Activated CD4-positive, alpha-beta T cell treated with anti-CD3 and anti-CD28 coated beads, Interleukin-2, amount 50 U/mL, for 24 hours (primary cell): ENCODE data around the gene GLYATL1.

Source experiments
- DNase-seq, 2 donors: peaks; one replicate each; pipeline ENCODE4 v3.0.0-alpha.2; 2020; ENCODE audit warnings: low read depth in 1 of 2, low spot score in 1 of 2

The GLYATL1 gene, protein sequence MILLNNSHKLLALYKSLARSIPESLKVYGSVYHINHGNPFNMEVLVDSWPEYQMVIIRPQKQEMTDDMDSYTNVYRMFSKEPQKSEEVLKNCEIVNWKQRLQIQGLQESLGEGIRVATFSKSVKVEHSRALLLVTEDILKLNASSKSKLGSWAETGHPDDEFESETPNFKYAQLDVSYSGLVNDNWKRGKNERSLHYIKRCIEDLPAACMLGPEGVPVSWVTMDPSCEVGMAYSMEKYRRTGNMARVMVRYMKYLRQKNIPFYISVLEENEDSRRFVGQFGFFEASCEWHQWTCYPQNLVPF

GRCh38 chr11:58939277-58939676 is at the start of gene GLYATL1:
TSS of gene GLYATL1 (plus strand) at chr11:58939488. CDS start at chr11:58947088, 7,600 bp downstream.
- no peak for DNase-seq

DNA sequence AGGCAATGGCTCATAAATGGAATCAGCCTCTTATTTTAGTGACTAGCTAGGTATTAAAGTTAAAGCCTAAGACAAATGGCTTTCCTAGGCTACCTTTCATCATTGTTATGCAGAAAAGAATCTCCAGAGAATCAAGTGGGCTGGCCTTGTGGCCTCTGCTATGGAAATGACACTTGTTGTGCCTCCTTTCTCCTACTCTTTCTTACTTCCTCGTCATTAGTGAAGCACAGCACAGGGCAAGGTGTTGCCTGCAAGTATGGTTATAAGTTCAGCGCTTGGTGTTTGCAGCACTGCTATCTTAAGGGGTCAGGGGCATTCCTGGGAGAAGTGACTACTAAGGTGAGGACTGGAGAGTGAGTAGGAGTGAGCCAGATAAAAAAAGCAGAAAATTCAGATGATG is 45.4 kb upstream of the GLYATL1 start:
- no peak for DNase-seq

- DNase-seq = no peak
These were observed 41.2 kb upstream of the GLYATL1 start for GRCh38 chr11:58898106-58898505.

DNA sequence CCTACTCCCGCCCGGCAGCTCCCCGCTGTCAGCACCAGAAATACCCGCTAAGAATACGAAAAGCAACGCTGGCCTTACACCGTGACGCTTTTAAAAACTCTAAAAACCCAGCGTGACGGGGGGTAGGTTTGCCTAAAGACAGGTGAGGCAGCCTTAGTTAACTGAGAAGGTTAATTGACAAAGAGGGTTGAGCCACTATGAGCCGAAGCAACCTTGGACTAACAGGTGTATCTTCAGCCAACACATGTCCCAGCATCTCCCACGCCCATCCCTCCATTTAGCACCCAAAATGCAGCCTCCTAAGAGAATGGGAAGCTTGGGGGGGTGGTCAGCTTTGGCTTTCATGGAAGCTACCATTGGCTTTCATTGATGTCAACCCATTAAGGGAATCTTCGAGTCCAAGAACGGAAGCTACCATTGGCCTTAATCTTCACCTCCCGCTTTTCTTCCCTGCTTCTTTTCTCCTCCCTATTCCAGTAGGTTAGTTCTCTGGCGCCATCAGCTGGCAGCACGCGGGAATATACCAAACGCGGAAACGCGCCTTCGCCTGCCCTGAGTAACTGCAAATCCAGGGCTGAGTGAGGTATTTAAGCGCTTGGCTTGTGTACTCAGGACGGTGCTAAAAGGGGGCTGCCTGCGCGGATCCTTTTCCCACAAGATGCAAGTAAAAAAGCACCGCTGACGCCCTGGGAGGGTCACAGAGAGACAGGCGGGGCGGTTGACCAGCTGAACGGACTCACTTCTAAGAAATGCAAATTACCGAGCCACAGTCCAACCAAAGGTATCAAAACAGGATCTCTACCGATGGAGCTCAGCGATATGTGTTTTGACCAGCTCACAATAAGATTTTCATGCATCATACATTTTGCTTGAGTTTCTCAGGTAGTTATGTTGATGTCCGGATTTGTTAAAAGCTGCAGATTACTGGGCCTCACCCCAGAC is 38.5 kb upstream of the GLYATL1 start:
- no peak for DNase-seq

- no peak for DNase-seq
These were observed 36.4 kb upstream of the GLYATL1 start for GRCh38 chr11:58902881-58903280.

DNA sequence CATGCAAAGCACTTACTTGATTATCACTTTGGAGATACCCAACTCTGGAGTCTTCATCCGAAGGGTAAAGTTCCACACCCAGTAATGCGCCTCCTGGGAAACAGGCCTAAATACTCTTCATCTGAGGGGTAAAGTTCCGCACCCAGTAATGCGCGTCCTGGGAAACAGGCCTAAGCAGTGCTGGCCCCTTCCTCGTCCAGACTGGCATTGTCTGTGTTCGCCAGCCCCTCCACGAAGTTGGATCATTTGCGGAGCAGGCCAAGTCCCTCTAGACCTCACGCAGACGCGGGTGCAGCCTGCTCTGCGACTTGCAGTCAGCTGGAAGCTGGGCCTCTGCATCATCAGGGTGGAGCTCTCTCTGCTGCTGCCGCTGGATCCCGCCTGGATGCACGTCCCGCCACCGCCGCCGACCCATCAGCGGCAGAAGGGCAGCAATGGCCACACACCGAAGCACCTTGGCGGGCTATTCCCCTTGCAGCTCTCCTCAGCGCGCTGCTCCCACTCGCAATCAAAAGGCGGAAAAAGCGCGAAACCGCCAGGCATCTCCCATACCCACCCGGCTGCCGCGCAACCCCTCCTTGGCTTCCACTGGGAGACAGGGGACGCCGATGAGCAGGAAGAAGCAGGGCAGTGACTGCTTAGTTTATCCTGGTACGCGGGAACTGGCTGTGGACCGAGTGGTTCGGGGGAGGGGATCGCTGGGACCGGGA is 34.1 kb upstream of the GLYATL1 start:
- no peak for DNase-seq

DNA sequence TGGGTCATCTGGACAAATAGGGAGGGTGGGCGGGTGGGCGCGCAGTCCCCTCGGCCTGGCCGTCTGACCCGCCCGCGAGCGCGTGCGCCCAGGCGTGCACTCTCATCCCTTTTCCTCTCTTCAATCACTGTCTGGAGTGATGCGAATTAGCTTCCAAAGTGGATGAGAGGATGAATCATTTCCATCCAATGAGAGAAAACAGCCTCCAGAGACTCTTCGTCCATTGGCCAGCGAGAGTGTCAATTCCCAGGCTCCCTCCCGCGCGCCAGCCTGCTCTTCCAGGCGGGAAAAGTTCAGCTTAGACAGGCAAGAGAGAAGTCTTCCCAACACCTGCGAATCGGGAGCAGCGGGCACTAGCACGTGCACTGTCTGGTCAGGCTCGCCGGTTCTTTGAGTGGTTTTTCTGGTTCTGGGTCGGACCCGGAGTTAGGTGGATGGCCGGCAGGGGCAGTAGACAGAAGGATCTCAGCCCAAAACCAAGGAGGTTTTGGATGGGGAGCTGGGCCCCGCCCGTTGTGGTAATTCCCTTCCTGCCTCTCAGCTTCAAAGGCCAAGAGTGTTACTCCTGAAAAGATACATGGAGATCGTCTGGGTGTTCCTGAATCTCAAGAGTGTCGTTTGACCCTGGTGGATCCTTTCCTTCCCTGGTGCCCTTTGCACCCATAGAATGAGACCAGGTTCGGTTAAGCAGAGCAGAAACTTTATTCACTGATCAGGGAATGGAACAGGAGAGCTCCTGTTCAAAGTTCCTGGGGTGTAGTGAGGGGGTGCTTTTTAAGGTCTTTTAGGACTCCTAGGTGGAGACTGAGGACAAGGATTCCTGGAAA is 33.4 kb upstream of the GLYATL1 start:
- DNase-seq = no peak

DNA sequence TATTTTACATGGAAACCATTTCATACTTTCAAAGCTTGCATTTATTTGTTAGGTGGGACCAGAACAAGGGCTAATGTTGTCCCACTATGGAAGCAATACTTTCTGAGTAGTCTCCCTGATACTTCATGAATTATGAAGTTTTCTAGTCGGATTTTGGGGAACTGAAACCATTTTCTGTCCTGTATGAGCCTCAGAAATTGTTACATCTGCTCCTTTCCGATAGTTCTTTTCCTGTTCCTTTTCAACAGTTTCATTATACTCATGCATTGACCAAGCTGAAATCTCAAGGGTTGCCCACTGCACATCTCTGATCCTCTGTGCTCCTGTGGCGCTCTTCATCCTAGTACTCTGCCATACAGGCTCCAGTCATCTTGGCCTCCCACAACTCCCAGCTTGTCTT is 31.5 kb upstream of the GLYATL1 start:
- DNase-seq = no peak

DNA sequence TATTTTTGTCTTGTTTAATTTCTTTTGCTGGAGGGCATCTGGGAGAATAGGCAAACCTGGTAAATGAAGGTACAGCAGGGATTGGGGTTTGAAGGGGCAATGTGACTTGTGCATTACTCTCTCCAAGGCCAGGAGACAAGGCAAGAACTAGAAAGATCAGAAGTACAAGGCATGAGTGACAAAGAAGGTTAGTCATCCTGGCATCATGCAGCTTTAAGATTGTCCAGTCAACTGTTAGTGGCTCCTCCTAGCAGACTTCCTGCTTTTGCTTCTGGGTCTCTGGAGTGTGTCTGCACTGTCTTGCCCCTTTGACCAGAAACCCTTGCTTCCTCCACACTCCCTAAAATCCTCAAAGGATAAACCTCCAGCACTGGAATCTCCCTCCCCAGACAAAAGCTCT is 27.2 kb upstream of the GLYATL1 start:
- no peak for DNase-seq

- no peak for DNase-seq
These were observed 25.6 kb upstream of the GLYATL1 start for GRCh38 chr11:58913685-58914084.

GRCh38 chr11:58914821-58915543 is 24.3 kb upstream of the GLYATL1 start:
- DNase-seq = no peak

- DNase-seq = no peak
These were observed 22.7 kb upstream of the GLYATL1 start for GRCh38 chr11:58916637-58917036.

DNA sequence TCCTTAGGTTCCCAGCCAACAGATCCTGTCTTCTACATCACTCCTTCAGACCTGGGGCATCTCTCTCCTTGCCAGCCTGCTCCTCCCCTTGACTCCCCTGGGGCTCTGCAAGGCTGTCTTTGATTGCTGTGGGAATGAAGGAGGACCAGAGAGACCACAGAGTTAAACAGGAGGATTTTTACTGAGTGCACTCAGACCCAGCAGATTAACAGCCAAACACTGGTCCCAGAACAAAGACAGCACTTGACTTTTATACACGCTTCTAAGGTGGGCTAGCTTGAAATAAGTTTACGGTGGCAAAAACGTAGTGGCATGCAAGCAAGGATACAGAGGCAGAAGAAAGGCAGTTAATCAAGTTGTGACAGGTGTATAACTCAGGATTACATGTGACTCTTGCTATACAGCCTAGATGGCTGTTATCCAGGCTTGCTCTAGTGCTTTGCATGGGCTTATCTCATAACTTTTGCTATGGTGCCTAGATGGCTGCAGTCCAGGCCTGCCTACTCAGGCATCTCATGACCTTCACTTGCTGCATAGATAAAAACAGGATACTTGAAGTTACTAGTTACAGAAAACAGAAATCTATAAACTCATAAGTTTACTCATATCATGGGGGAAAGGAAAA is 22.0 kb upstream of the GLYATL1 start:
- no peak for DNase-seq

GRCh38 chr11:58919561-58919960 is 19.7 kb upstream of the GLYATL1 start:
- no peak for DNase-seq

DNA sequence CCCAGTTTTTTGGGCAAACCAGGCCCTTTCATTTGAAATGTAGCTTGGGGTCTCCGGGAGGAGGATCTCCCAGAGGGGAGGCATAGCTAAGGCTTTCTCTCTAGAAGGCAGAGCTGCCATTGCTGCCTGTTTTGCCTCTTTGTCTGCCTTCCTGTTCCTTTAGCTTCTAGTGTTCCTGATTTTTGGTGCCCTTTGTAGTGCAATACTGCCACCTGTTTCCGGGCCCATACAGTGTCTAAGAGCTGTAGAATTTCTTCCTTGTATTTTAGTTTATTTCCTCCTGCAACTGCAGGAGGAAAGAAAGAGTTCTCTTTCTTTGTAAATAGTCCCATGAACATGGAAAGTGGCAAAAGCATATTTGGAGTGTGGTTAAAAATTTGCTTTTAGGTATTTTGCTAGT is 19.3 kb upstream of the GLYATL1 start:
- no peak for DNase-seq

DNA sequence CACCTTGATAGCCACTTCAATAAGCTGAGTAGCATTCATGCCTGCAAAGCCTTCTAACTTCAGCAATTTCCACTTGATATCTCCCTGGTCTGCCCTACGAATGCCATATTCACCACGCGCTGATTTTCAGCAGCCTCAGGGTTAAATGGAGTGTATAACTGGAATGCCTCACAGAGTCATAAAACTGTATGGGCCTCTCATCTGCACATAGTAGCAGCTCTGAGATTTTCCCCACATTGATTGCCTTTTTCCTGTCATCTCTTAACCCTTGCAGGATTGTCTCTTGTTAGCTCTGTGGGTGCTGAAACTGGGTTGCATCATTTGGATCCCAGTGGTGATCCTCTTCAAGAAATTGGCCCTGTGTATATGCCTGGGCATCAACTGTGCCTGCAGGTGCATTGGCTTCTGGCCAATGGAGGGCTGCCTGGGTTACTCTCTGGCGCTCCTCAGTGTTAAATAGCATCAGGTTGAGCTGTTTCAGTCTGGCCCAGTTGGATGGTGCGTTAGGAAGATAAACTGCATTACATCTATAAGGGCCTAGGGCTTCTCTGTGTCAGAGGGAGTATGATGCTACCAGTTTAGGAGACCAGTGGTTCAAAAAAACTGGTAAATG is 17.4 kb upstream of the GLYATL1 start:
- no peak for DNase-seq

DNA sequence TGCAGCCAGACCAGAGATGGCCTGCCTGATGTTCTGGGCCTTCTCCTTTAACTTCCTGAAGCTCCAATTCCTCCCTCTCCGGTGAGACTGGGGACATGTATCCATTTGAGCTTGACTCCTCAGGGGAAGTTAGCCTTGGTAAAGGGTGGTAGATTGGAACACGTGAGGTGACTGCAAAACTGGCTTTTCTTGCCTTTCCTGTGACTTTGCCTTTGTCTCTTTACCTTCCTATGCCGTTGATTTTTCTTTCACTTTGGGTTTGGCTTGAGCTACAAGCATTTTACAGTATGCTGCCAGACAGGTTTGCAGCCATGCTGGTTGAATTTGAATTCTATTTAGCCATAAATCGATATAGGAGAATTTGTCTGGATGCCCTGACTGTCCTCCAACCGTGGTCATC is 16.8 kb upstream of the GLYATL1 start:
- no peak for DNase-seq

DNA sequence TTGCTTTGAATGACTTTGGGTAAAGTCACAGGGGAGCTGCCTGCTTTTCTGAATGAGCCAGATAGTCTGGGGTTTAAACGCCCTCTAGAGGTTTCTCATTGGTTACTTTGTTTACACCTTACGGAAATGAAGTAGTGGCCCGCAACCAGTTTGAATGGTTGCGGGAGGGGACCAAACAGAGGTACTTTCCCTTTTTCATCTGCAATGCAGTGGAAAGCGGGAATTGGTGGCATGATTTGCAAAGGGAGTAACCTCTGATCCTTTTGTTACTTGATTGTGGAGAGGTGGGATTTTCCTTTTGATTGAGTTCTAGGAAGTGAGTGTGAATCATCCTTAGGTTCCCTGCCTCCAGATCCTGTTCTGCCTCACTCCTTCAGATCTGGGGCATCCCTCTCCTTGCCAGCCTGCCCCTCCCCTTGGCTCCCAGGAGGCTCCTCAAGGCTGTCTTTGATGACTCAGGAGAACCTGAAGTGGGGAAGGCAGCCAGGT is 15.9 kb upstream of the GLYATL1 start:
- no peak for DNase-seq

- no peak for DNase-seq
These were observed 15.1 kb upstream of the GLYATL1 start for GRCh38 chr11:58924230-58924629.
